Parathyroid adenoma (tissue), 2 donors: ENCODE data around the gene RFTN1.

Source experiments
- H2AFZ ChIP-seq: fragments of 300-600 bp; sonication (generic); one replicate; pipeline ENCODE4 v1.7.0; 2017; ENCODE audit warnings: antibody characterized with exemption, mild to moderate bottlenecking
- H3K27ac ChIP-seq: fragments of 300-600 bp; sonication (generic); one replicate; pipeline ENCODE4 v1.7.0; 2017
- H3K27me3 ChIP-seq: fragments of 300-600 bp; sonication (generic); one replicate; pipeline ENCODE4 v1.7.0; 2017; ENCODE audit warnings: low read length; ENCODE audit not compliant: control insufficient read depth, insufficient read depth
- H3K36me3 ChIP-seq: fragments of 300-600 bp; sonication (generic); one replicate; pipeline ENCODE4 v1.7.0; 2017; ENCODE audit warnings: low read length; ENCODE audit not compliant: control insufficient read depth, insufficient read depth
- H3K4me1 ChIP-seq: fragments of 300-600 bp; sonication (generic); one replicate; pipeline ENCODE4 v1.7.0; 2017; ENCODE audit warnings: control low read depth
- H3K4me2 ChIP-seq: fragments of 300-600 bp; sonication (generic); one replicate; pipeline ENCODE4 v1.7.0; 2017; ENCODE audit warnings: low read length
- H3K4me3 ChIP-seq: fragments of 300-600 bp; sonication (generic); one replicate; pipeline ENCODE4 v1.7.0; 2017; ENCODE audit warnings: low read depth, low read length
- H3K79me2 ChIP-seq: fragments of 300-600 bp; sonication (generic); one replicate; pipeline ENCODE4 v1.7.0; 2017; ENCODE audit warnings: control low read depth
- H3K9ac ChIP-seq: fragments of 300-600 bp; sonication (generic); one replicate; pipeline ENCODE4 v1.7.0; 2017; ENCODE audit warnings: mild to moderate bottlenecking
- H3K9me3 ChIP-seq: fragments of 300-600 bp; sonication (generic); one replicate; pipeline ENCODE4 v1.7.0; 2017; ENCODE audit warnings: low read length; ENCODE audit not compliant: control insufficient read depth
- TF ChIP-seq, protein P1 (sequence below): fragments of 300-600 bp; sonication (generic); IDR thresholded peaks from one replicate; pipeline ENCODE4 v1.7.0; 2017; ENCODE audit warnings: antibody characterized with exemption, mild to moderate bottlenecking
- donor health status: primary hyperparathyroidism.

Gene RFTN1

DNA sequence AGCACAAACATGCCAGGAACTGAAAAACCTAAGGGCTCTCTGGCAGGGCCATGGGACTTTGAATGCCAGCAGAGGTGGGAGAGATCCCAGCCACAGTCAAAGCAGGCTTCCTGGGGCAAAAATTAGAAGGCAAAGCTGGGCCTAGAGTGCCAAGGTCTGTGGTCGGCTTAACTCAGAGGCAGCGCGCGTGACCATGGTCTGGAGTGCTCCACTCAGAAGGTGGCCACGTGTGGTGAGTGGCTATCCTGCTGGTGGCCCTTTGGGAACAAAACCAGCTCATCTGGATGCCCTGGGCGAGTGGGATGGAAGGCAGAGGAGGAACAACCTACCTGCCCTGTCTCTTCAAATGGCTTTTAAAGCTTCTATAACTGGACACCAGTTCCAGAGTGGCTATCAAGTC is 185.4 kb downstream of the RFTN1 start:
- H3K27ac ChIP-seq, result no peak overlapping the region
- no peaks in the 10 kb centered on the region for H3K4me1 ChIP-seq
- TF ChIP-seq, protein P1, sequence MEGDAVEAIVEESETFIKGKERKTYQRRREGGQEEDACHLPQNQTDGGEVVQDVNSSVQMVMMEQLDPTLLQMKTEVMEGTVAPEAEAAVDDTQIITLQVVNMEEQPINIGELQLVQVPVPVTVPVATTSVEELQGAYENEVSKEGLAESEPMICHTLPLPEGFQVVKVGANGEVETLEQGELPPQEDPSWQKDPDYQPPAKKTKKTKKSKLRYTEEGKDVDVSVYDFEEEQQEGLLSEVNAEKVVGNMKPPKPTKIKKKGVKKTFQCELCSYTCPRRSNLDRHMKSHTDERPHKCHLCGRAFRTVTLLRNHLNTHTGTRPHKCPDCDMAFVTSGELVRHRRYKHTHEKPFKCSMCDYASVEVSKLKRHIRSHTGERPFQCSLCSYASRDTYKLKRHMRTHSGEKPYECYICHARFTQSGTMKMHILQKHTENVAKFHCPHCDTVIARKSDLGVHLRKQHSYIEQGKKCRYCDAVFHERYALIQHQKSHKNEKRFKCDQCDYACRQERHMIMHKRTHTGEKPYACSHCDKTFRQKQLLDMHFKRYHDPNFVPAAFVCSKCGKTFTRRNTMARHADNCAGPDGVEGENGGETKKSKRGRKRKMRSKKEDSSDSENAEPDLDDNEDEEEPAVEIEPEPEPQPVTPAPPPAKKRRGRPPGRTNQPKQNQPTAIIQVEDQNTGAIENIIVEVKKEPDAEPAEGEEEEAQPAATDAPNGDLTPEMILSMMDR, result no peak
- H3K27me3 ChIP-seq, result no peaks in the 10 kb centered on the region
- H3K79me2 ChIP-seq, result no peaks in the 10 kb centered on the region
- H3K4me3 ChIP-seq, result no peak overlapping the region
- no peaks in the 10 kb centered on the region for H3K36me3 ChIP-seq
- H2AFZ ChIP-seq, result no peak overlapping the region
- no peak overlapping the region for H3K4me2 ChIP-seq
- H3K9ac ChIP-seq, result no peak overlapping the region
- no peaks in the 10 kb centered on the region for H3K9me3 ChIP-seq

DNA sequence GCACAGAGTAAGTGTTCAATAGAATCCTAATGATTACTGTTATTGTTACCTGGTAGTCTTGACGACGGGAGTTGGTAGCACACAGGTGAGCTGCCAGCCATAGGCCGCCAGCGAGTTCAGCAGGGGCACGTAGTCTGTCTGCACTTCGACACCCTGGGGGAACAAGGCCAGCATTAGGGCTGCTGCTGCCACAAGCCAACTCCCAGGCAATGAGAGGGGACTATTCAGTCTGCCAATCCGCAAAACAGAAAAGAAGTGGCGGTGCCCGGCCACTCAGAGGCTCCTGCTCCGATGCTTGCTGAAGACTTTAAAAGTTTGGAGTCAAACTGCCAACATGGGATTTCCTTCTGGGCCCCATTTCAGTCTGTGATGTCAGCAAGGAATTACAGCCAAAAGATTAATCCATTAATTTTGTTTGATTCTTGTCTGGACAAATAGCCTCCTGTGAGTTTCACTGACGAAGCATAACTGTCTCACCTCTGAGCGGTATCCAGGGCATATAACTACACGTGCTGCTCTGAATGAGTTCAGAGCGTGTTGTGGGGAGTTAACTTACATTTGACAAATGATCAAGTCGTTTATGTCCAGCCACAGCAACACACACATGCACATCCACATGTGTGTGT is 186.7 kb downstream of the RFTN1 start:
- TF ChIP-seq, protein P1, result no peak
- Histone ChIP-seq H3K36me3 (no peaks in the 10 kb centered on the region), H3K4me1 (peaks cover 5% of the 10 kb centered on the region), H3K27ac (no peak overlapping the region), H3K27me3 (no peaks in the 10 kb centered on the region), H3K79me2 (no peaks in the 10 kb centered on the region), H3K4me2 (no peak overlapping the region), H3K9ac (no peak overlapping the region), H3K4me3 (no peak overlapping the region), H2AFZ (no peak overlapping the region), H3K9me3 (no peaks in the 10 kb centered on the region)

DNA sequence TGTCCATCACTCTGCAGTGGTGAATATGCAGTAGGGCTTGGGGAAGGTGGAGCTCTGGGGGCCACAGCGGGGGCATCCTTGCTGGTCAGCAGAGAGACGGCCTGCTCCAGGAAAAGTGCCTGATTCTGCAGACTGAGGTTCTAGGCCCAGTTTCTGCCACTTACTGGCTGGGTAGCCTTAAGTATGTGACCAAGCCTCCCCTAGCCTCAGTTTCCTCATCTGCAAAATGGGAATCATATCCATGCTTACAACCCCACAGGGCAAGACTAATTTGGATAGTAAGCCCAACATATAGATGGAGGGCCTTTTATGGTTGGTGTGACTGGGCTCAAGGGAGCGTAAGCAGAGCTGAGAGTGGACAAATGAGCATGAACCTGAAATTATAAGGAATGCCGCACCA is 187.6 kb downstream of the RFTN1 start:
- Histone ChIP-seq H3K79me2 (no peaks in the 10 kb centered on the region), H3K27ac (no peak overlapping the region), H3K9ac (no peak overlapping the region), H3K4me3 (no peak overlapping the region), H3K36me3 (no peaks in the 10 kb centered on the region), H3K4me2 (no peak overlapping the region), H3K4me1 (peaks cover 5% of the 10 kb centered on the region), H2AFZ (no peak overlapping the region), H3K9me3 (no peaks in the 10 kb centered on the region), H3K27me3 (no peaks in the 10 kb centered on the region)
- TF ChIP-seq, protein P1, result no peak

DNA sequence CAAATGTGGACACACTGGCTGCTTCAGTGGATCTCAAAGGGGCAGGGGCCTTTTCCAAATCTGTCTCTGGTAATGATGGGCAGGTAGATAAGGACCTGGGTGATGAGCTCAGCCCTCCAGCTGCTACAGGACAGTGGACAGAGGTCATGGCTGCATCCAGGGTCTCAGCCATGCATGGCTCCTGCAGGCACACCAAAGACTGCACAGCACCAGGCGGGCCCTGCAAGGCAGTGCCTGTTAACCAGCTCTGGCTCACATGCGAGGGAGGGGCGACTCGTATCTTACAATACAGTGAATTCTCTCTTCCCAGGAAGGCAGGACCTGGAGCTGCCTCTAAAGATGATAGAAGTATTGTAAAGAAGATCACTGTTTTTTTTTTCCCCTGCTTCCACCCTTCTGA is 189.8 kb downstream of the RFTN1 start:
- H3K4me1 ChIP-seq, result peaks cover 5% of the 10 kb centered on the region

More for the DNA sequence above, 189.8 kb downstream of the RFTN1 start:
- H3K36me3 ChIP-seq, result no peaks in the 10 kb centered on the region
- no peak overlapping the region for H3K4me3 ChIP-seq
- no peaks in the 10 kb centered on the region for H3K9me3 ChIP-seq
- TF ChIP-seq, protein P1, result no peak
- no peak overlapping the region for H3K9ac ChIP-seq
- H3K27ac ChIP-seq, result no peak overlapping the region
- H3K4me2 ChIP-seq, result no peak overlapping the region
- H2AFZ ChIP-seq, result no peak overlapping the region
- no peaks in the 10 kb centered on the region for H3K79me2 ChIP-seq
- H3K27me3 ChIP-seq, result no peaks in the 10 kb centered on the region
